HT-29 (cell line): ENCODE measurements around the gene SH2D3C. TPM values are rescaled to one million over a fixed set of nuclear protein-coding genes. Genes with fewer than 3 reads are reported as not detected.

ENCODE experiments used
- DNase-seq: peaks from one replicate; pipeline ENCODE4 v3.0.0-alpha.2; 2015; ENCODE audit warnings: low spot score
- total RNA-seq: library from RNA; depleted of rRNA; stranded (reverse); fragments of >200 nt; shearing (Covaris generic); gene quantifications from 2 replicates; pipeline ENCODE4 v1.2.3, GENCODE V29; 2014; rRNA removed

Gene SH2D3C
- total RNA-seq, 1 experiment from 2014 or later, result not detected

GRCh38 chr9:127703289-127703946 is 75.0 kb downstream of the SH2D3C start:
- DNase-seq, result no peak

DNA sequence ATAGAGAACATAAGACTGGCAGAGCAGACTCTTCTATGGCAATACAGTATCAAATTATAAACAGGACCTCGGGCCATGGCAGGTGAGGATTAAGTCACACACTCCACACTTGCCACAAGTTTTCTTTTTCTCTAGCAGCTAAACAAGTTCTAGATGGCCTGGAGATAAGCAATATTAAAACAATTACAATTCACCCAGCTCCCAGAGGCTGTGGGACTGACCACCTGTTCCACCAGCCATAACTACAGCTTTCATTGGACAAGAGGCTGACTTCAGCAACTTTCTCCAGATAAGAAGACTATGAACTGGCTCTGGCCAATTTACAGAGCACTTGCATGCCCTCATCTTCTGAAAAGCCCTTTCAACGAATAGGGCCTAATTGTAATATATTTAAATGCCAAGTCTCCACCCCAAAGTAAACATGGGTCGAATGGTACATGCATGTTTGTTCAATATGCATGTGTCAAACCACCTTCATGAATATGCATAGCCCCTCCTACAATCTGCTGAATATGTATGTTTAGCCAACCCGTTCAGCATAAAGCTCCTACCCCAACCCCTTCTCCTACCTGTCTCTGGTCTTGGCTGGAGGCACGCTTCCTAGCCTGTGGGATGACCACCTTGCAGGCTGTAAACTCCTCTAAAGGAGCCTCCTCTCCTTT is 77.7 kb downstream of the SH2D3C start:
- DNase-seq, result no peak

- DNase-seq, result no peak
Measured at GRCh38 chr9:127700140-127700539, 78.3 kb downstream of the SH2D3C start.

DNA sequence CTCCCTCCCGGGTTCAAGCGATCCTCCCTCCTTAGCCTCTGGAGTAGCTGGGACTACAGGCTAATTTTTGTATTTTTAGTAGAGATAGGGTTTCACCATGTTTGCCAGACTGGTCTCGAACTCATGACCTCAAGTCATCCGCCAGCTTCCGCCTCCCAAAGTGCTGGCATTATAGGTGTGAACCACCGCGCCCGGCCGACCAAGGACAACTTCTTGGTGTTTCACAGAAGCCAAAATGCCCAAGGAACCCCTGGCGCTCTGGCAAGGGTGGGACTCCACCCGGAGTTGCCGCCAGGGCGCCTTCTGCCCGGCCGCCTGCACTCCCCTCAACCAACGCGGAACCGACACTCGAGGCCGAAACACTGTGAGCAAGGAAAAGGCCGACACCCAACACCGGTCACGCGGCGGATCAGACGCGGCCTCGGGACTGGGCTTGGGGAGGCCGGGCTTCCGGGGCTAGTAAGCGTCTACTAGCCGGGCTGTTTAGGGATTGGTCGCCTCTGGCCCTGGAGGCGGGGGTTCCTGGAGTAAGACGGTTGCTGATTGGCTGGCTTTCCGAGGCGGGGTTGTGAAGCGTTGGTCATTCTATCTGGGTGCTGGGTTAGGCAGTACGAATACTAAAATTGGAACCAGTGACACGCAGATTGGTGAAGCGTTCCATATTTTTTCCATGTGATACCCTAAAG is 79.3 kb downstream of the SH2D3C start:
- peak; percentile 97 for DNase-seq

GRCh38 chr9:127698386-127698785 is 80.1 kb downstream of the SH2D3C start:
- DNase-seq, result no peak

GRCh38 chr9:127697575-127697974 is 80.9 kb downstream of the SH2D3C start:
- no peak for DNase-seq

DNA sequence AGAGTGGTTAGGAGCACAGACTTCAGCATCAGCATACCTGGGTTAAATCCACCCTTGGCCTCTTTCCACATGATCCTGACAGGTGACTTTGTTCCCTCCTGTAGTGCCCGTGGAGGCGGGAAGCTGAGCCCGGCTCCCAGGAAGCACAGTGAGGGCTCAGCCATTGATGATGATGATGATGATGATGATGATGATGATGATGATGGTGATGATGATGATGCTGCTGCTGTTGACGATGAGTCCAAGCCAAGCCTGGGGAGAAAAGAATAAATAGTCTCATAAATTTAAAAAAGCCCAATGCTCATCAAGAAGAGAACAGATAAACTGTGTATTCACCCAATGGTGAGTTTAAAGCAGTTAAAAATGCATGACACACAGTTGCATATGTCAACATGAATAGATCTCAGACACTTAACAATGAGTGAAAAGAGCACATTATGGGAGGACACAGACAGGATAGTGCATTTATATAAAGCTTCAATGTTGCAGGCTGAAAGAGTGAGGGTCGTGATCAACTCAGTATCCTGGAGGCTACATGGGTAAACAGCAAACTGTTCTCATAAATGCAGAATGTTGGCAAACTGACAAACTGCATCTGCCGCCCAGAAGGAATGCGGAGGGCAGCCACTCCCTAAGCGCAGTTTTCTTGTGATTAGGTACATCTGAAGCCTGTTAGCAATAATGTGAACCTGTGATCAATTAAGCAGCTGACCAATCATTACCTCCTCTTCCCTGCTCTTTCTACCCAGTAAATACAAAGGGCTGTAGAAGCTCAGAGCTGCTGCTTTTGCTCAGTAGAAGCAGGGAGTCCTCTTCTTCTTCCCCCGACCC is 83.4 kb downstream of the SH2D3C start:
- DNase-seq, result no peak

- no peak for DNase-seq
Measured at GRCh38 chr9:127693697-127694096, 84.8 kb downstream of the SH2D3C start.

GRCh38 chr9:127693143-127693542 is 85.3 kb downstream of the SH2D3C start:
- DNase-seq, result no peak

GRCh38 chr9:127692071-127692470 is 86.4 kb downstream of the SH2D3C start:
- DNase-seq, result no peak

DNA sequence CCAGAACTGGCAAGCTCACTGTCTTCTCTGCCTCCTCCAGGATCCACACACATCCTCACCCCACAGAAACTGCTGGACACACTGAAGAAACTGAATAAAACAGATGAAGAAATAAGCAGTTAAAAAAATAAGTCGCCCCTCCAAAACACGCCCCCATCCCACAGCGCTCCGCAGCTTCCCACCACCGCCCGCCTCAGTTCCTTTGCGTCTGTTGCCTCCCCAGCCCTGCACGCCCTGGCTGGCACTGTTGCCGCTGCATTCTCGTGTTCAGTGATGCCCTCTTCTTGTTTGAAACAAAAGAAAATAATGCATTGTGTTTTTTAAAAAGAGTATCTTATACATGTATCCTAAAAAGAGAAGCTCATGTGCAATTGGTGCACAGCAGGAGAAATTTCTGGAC is 87.7 kb downstream of the SH2D3C start:
- DNase-seq, result no peak

DNA sequence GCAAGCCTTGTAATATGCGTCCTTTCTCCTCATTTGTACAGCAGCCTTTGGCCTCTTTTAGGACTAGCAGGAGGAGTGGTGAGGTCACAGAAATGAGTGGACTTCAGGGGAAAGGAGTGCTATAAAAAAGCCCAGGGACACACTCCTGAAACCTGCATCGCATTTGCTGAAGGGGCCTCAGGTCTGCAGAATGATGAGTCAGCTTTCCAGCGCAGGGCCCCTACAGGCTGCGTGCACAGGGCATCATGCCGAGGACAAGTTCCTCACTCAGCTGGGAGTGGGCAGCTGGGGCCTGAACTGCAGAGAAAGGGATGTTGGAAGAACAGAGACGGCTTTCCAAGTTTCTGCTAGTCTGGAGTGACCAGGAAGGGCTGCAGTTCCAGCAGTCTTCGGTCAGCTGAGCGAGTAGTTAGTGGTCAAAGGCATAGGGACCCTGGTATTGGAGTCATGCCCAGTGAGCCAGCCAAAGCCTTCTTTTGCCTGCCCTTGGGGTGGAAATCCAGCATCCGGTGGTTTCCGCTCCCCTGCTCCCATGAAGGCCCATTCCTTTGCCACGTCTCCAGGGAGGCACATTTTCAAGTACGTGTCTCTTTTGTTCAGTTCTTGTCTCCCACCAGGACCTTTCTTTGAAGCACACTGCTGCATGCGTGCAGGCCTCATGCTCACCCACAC is 89.0 kb downstream of the SH2D3C start:
- DNase-seq, result no peak

Other genes starting within 250 kb of the SH2D3C start
- 6.3 and 8.0 TPM in 2 replicates for gene STXBP1, start 166.4 kb downstream of the SH2D3C start, total RNA-seq
- 0.26 and 0.28 TPM in 2 replicates for gene CFAP157, start 71.7 kb downstream of the SH2D3C start, total RNA-seq
- gene PTRH1, start 63.0 kb downstream of the SH2D3C start, total RNA-seq, result 45.5 and 49.6 TPM in 2 replicates
- gene TTC16, start 62.6 kb downstream of the SH2D3C start, total RNA-seq, result not detected in 2 replicates
- 14.3 and 18.9 TPM in 2 replicates for gene TOR2A, start 43.4 kb downstream of the SH2D3C start, total RNA-seq
- 42.6 and 45.4 TPM in 2 replicates for gene CDK9, start 7.4 kb upstream of the SH2D3C start, total RNA-seq
- 180 and 200 TPM in 2 replicates for gene FPGS, start 24.2 kb upstream of the SH2D3C start, total RNA-seq
- 6.1 and 6.4 TPM in 2 replicates for gene ENG, start 76.0 kb upstream of the SH2D3C start, total RNA-seq
- gene AK1, start 99.0 kb upstream of the SH2D3C start, total RNA-seq, result 85.0 and 101 TPM in 2 replicates
- gene ST6GALNAC6, start 120.9 kb upstream of the SH2D3C start, total RNA-seq, result 14.5 and 16.6 TPM in 2 replicates
- 60.1 and 84.2 TPM in 2 replicates for gene ST6GALNAC4, start 138.4 kb upstream of the SH2D3C start, total RNA-seq
- gene PIP5KL1, start 152.1 kb upstream of the SH2D3C start, total RNA-seq, result 1.2 and 3.8 TPM in 2 replicates
- gene DPM2, start 159.2 kb upstream of the SH2D3C start, total RNA-seq, result 44.3 and 47.0 TPM in 2 replicates
- 36.0 and 45.3 TPM in 2 replicates for gene EEIG1, start 202.3 kb upstream of the SH2D3C start, total RNA-seq